Right lobe of liver (tissue), 6 donors: ENCODE measurements around the gene PAK3. TPM values are rescaled to one million over a fixed set of nuclear protein-coding genes. Genes with fewer than 3 reads are reported as not detected.

ENCODE experiments used
- ATAC-seq, 4 donors: fragments of 200-7000 bp; cut with Tn5 transposase; one replicate each; pipeline ENCODE4 v1.9.1; 2020; ENCODE audit warnings: mild to moderate bottlenecking in 4 of 4, moderate library complexity in 4 of 4
- DNase-seq, 3 donors: peaks; one replicate each; pipeline ENCODE4 v3.0.0-alpha.2; 2020
- H3K27ac ChIP-seq, 3 donors: fragments of 200-600 bp; one replicate each; pipeline ENCODE4 v1.8.0; 2022
- H3K27me3 ChIP-seq, 2 donors: fragments of 200-600 bp; one replicate each; pipeline ENCODE4 v1.8.0; 2022
- H3K36me3 ChIP-seq, 4 donors: fragments of 200-600 bp; sonication (generic) in 1 of 4; one replicate each; pipeline versions ENCODE4 v1.5.1 to v1.8.0; 2017 to 2022; ENCODE audit warnings: control low read depth in 1 of 4
- H3K4me1 ChIP-seq, 4 donors: fragments of 200-600 bp; sonication (generic) in 1 of 4; one replicate each; pipeline versions ENCODE4 v1.5.1 to v1.8.0; 2017 to 2022; ENCODE audit warnings: control low read depth in 1 of 4
- H3K4me3 ChIP-seq, 3 donors: fragments of 200-600 bp; one replicate each; pipeline ENCODE4 v1.8.0; 2022
- H3K9me3 ChIP-seq, 4 donors: fragments of 200-600 bp; sonication (generic) in 1 of 4; one replicate each; pipeline versions ENCODE4 v1.5.1 to v1.8.0; 2017 to 2022; ENCODE audit warnings: control low read depth in 1 of 4
- CTCF ChIP-seq, 4 donors: fragments of 200-600 bp in 3 of 4; fragments of 450-650 bp in 1 of 4; IDR thresholded peaks; one replicate each; pipeline versions ENCODE4 v1.5.1 to v1.8.0; 2016 to 2022; ENCODE audit warnings: antibody characterized with exemption in 4 of 4, mild to moderate bottlenecking in 2 of 4
- POLR2A ChIP-seq: fragments of 450-650 bp; IDR thresholded peaks from one replicate; pipeline ENCODE4 v1.6.1; 2017; ENCODE audit warnings: antibody characterized with exemption, mild to moderate bottlenecking
- WGBS: methylation state at CpG from one replicate; pipeline ENCODE4 v1.1.6; 2018; ENCODE audit warnings: low coverage, low lambda C conversion rate; ENCODE audit not compliant: insufficient coverage; ENCODE audit errors: missing lambda C conversion rate; 5-methylcytosine and 5-hydroxymethylcytosine counted together
- intact Hi-C, 2 donors: fragments of 100-400 bp; cut with DNase I; formaldehyde crosslinking; loops; one replicate each; pipeline versions ENCODE4 v1.11.2 to v1.14.1; 2022
- small RNA-seq, 2 experiments: library from RNA; depleted of rRNA; stranded (forward); fragments of <200 nt; gene quantifications; one replicate each; pipeline ENCODE3, GENCODE V24; 2016
- total RNA-seq, 6 experiments: library from RNA; depleted of rRNA in 2 of 6; stranded (reverse); fragments of >200 nt in 2 of 6; fragmentation: NEBNext Ultra II Directional in 3 of 6; extraction: Animal tissue kit (Norgen Biotek cat#: 25700) in 3 of 6; gene quantifications; one replicate each; pipeline versions ENCODE4 v1.1.0 to v1.2.4, GENCODE V29; 2016 to 2023
- donor health status: DM: no; HTN: yes; CAD: no.
- donor health status: DM: no; HTN: no; CAD: no.
- donor health status: DM: no; HTN: no; CAD: no.
- donor health status: DM: no; HTN: yes; CAD: no.
- donor health status: DM: no; HTN: yes; CAD: no.

The PAK3 gene
- total RNA-seq, 6 experiments from 2014 or later: 0.09 to 1.5 (median 0.24) TPM; not detected in 1

- H3K36me3 ChIP-seq: no peaks in the 10 kb centered on the region
- WGBS: 44% methylated on average over 7 of the region's 8 CpGs
- no peak within 1 kb of the TSS for H3K4me3 ChIP-seq
- H3K9me3 ChIP-seq: no peaks in the 10 kb centered on the region
- H3K27me3 ChIP-seq: no peaks in the 10 kb centered on the region
- no peaks in the 10 kb centered on the region for H3K4me1 ChIP-seq
- DNase-seq: no peak
- no peak for TF ChIP-seq POLR2A
- no peak for TF ChIP-seq CTCF (IDR thresholded peaks at IDR 0.05)
- no peak within 1 kb of the TSS for H3K27ac ChIP-seq
- ATAC-seq: no peak
- intact Hi-C loops: no loop called here
These were observed 174.3 kb downstream of the PAK3 start, which contains the start of gene CAPN6 for GRCh38 chrX:111270339-111270738. TSS of gene CAPN6 (minus strand) at chrX:111270483. CDS start at chrX:111263936, 6,547 bp downstream.

Small RNA genes within 50 kb of the gene (small RNA-seq; reads per million reads assigned to genes)
- gene FCF1P4: 0 reads per million in 2 experiments

Other genes with a start within 250 kb of the PAK3 start
- under 1 TPM; 0.12 to 0.44 (median 0.17) TPM for gene CAPN6, start 174.3 kb downstream of the PAK3 start, total RNA-seq